NCI-H345 (cell line): Measurements from ENCODE around the gene PLCG1.
A peak's percentile ranks its signal among the peaks of the same experiment; 100 is the strongest.

Experiments
- DNase-seq: peaks from one replicate; lab custom pipeline; 2025; lab: John Stamatoyannopoulos, UW

The PLCG1 gene

GRCh38 chr20:41142245-41142644 lies 4.9 kb downstream of the PLCG1 start:
- no peak for DNase-seq

- no peak for DNase-seq
Observed at GRCh38 chr20:41142919-41143318, 5.6 kb downstream of the PLCG1 start.

DNA sequence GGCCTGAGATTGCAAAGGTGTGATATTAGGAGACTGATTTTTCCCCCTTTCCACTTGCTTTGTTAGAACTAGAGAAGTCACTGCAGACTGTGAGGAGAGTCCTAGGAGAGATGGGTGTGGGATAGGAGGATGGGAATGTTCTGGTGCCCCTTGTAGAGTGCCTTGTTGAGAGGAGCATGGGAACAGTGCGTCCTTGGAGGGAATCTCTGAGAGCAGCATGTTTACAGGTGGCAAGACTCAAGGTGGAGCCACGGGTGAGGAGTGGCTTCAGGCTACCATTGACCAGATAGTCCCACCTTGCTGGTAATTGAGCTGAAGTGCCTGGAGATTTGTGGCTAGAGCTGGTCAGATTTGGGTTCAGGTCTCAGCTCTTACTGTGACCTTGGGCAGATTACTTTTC lies 6.0 kb downstream of the PLCG1 start:
- DNase-seq = no peak

DNA sequence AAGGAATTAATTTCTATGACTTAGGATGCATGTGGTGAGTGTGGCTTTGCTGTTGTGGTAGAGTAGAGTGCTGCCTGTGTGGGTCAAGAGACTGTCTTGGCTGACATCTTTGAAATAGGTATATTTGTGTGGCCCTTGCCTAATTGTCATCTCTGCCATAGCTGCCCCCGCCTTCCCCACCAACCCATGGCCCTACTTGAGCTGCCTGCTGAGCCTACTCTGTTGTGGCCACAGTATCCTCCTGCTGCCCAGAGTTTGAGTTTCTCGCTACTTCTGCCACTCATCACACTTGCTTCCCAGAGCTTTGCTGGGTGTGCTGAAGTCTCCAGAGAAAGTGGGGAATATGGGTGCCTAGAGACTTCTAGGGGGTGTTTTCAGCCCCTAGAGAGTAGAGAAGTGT lies 8.0 kb downstream of the PLCG1 start:
- DNase-seq = no peak

GRCh38 chr20:41145821-41146620 lies 8.7 kb downstream of the PLCG1 start:
- peak; percentile 29 for DNase-seq

DNA sequence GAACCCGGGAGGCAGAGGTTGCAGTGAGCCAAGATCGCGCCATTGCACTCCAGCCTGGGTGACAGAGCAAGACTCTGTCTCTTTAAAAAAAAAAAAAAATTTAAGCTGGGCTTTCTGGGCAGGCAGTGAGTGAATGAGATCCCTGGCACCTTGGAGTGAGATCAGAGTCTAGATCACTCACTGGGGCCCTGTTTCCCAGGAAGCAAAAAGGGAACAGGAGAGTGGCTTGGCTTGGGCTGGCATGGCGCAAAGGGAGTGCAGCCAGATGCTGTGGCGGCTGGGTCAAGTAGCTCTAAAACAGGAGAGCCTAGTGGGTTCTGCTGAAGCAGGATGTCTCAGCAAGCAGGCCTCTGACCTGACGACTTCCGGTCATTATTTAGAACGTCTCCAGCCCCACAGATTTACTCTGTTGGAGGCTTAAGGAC lies 10.4 kb downstream of the PLCG1 start:
- DNase-seq = no peak

DNA sequence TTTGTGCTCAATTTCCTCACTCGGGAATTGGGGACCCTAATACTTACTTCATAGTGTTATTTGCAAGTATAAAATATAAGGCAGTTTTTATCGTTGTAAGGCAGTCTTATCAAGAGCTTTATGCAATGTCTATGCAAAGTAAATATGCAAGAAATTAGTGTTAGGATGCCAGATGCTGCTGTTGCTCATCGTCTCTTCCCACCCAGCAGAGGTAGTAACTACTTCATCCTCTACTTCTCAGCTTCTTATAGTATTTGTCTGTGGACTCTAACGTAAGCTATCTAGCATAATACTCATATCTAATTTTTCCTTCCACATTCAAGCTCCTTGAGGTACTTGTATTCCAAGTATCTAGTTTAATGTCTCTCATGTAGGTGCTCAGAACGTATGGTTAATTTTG lies 11.6 kb downstream of the PLCG1 start:
- no peak for DNase-seq

GRCh38 chr20:41150664-41151063 lies 13.3 kb downstream of the PLCG1 start:
- DNase-seq = no peak

- DNase-seq = no peak
Observed at GRCh38 chr20:41151134-41151869, 14.0 kb downstream of the PLCG1 start.

DNA sequence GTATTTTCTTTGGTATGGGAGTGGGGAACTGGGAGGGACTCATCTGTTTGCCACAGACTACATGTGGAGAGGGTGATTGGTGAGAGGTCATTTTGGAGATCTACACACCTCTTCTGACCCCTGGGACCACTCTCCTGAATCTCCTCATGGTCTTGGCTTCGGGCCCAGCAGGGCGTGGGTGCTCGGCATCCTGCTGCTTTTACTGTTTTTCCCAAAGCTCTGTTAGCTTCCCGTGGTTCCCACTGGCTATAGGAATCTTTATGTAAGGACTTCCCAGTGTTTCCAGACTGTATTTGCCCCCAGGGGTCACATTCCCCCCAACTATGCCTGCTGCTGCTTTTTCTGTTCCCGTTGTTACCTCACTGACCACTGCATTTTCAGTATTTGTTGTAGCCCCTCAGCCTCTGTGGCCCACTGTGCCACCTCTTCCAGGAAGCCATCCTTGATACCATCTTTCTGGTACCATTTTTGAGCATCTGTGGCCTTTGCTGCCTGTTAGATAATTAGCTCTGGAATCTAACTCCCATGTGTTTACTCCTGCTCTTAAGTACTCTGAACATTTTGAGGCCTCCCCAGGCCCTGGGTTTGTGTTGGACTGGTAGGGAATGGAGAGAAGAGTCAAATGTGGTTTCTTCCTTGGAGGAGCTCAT lies 14.9 kb downstream of the PLCG1 start:
- no peak for DNase-seq

- DNase-seq = no peak
Observed at GRCh38 chr20:41154436-41155176, 17.3 kb downstream of the PLCG1 start.

- DNase-seq = no peak
Observed at GRCh38 chr20:41155261-41155660, 17.9 kb downstream of the PLCG1 start.

DNA sequence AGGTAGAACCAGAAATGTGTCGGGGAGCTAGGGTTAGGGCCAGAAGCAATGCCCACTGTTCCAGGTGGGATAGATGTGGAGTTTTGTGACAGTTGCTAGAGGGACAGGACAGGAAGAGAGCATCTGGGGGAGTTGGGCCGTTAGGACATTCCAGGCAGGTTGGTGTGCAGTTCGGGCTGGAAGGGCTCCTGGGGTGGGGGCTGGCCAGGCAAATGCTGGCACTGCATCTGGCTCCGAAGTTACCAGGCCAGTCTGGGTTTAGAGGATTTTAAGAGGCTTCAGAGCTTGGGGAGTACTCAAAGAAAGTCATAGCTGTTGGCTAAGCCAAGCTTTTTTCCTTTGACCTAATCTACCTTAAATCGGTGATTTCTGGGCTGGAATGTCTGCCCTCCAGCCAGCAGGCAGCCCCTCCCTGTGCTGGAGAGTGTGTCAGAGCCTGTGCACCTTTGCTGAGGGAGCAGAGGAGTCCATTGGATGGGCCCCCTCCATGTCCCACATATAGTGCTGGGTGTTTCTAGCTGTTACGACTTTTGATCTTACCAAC lies 20.8 kb downstream of the PLCG1 start:
- no peak for DNase-seq

DNA sequence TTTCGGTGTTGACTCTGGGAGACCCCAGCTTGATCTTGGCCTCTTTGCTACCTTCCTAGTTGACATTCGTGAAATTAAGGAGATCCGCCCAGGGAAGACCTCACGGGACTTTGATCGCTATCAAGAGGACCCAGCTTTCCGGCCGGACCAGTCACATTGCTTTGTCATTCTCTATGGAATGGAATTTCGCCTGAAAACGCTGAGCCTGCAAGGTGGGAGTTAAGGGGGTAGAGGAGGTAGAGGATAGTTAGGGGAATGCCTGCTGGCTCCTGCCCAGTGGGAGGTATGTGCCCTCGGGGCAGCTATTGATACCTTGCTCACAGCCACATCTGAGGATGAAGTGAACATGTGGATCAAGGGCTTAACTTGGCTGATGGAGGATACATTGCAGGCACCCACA lies 22.2 kb downstream of the PLCG1 start:
- DNase-seq = no peak

DNA sequence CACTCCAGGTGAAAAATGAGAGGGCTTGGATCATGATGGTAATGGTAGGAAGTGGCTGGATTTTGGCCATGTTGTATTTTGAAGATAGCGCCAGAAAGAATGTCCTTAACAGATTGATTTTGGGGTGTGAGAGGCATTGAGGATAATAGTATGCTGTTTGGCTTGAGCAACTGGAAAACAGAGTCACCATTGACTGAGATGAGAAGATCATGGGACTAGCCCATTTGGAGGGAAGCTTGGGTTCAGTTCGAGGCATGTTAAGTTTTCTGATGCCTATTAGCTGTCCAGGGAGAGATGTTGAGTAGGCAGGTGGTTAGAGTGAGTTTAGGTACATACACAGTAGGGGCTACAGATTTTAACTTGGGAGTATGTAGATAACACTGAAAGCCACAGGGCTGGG lies 23.3 kb downstream of the PLCG1 start:
- no peak for DNase-seq

DNA sequence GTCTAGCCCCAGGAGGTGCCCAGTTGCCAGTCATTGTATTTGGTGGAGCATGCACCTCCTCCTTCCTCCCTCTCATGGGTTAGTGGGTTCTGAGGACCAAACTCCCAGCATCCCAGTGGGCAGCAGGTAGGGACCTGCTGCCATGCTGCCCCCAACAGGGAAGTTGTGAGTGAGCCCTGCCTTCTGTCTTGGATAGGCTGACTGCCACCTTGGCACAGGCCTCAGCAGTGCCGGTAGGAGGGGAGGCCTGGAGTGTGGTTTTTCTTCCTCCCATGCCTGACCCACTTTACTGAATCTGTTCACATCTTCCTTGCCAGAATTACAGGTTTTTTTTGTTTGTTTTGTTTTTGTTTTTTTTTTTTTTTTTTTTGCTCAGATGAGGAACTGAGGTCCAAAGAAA lies 24.5 kb downstream of the PLCG1 start:
- DNase-seq = no peak

DNA sequence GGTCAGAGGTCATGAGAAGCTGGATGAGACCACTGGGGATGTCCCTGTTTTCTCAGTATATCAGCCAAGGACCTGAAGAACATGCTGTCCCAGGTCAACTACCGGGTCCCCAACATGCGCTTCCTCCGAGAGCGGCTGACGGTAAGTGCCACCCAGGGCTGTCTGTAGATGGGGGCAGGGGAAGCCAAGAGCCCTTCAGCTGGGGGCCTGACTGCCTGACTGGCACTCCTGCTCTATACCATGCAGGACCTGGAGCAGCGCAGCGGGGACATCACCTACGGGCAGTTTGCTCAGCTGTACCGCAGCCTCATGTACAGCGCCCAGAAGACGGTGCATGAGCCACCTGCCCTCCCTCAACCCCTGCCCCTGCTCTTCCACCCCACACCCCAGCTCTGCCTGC lies 25.1 kb downstream of the PLCG1 start:
- DNase-seq = no peak

DNA sequence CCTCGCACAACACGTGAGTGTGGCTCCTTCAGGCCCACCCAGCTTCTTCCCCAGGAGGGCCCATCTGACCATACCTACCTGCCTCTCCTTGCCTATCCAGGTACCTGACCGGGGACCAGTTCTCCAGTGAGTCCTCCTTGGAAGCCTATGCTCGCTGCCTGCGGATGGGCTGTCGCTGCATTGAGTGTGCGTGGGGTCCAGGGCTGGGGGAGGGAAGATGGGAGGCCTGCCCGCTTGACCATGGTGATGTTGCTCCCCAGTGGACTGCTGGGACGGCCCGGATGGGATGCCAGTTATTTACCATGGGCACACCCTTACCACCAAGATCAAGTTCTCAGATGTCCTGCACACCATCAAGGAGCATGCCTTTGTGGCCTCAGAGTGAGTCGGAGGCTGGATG lies 26.5 kb downstream of the PLCG1 start:
- no peak for DNase-seq

DNA sequence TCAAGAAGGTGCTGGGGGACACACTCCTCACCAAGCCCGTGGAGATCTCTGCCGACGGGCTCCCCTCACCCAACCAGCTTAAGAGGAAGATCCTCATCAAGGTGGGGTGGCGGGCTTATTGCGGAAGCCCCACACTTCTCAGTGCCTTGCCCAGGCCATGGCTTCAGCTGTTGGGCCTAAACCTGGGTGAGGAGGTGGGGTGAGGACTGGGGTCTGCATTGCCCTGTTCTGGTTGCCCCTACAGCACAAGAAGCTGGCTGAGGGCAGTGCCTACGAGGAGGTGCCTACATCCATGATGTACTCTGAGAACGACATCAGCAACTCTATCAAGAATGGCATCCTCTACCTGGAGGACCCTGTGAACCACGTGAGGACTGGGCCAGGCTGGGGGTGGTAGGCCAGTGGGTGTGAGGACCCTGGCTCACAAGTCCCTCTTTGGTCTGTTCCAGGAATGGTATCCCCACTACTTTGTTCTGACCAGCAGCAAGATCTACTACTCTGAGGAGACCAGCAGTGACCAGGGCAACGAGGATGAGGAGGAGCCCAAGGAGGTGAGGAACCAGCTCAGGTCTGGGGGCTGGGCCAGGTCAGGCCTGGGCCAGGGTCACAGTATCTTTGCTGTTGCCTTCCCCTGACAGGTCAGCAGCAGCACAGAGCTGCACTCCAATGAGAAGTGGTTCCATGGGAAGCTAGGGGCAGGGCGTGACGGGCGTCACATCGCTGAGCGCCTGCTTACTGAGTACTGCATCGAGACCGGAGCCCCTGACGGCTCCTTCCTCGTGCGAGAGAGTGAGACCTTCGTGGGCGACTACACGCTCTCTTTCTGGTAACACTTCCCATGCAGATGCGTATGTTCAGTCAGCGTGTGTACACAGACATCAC lies 27.9 kb downstream of the PLCG1 start:
- no peak for DNase-seq

DNA sequence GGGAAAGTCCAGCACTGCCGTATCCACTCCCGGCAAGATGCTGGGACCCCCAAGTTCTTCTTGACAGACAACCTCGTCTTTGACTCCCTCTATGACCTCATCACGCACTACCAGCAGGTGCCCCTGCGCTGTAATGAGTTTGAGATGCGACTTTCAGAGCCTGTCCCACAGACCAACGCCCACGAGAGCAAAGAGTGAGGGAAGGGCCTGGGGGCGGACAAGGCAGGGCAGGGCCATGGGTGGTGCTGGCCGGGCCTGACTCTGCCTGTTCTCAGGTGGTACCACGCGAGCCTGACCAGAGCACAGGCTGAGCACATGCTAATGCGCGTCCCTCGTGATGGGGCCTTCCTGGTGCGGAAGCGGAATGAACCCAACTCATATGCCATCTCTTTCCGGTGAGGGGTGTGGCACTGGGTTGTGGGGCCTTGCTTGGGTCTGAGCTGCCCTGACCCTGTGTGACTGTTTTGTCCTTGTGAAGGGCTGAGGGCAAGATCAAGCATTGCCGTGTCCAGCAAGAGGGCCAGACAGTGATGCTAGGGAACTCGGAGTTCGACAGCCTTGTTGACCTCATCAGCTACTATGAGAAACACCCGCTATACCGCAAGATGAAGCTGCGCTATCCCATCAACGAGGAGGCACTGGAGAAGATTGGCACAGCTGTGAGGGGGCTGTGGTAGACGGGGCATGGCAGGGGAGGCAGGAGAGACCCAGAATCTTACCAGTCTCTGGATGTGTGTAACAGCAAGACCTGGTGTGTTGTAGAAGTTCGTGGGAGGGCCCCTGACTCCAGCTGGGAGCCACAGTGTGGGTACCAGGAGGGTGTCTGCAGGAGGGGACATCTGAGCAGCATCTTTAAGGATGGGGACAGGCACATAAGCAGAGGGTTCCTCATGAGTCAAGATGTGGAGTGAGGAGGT lies 29.1 kb downstream of the PLCG1 start:
- DNase-seq = no peak
